A673 (cell line): ENCODE data around the gene SHISAL2A.

Experiments
- EZH2 ChIP-seq: fragments of 200-600 bp; sonication (generic); IDR thresholded peaks from 2 replicates; pipeline ENCODE4 v1.6.1; 2017; ENCODE audit warnings: borderline replicate concordance, low read depth, mild to moderate bottlenecking, mixed read lengths, antibody characterized with exemption, low read length; ENCODE audit not compliant: poor library complexity, severe bottlenecking
- TF ChIP-seq, protein P1 (sequence below): fragments of 300-800, 200-600 bp; sonication (generic); conservative IDR thresholded peaks from 2 replicates; pipeline ENCODE4 v1.5.1; 2017; ENCODE audit warnings: low read depth, mild to moderate bottlenecking, antibody characterized with exemption, low read length, moderate library complexity, mixed read lengths

GRCh38 chr1:52669696-52670095 lies 36.7 kb downstream of the SHISAL2A start:
- no peak for TF ChIP-seq EZH2
- TF ChIP-seq, protein P1, sequence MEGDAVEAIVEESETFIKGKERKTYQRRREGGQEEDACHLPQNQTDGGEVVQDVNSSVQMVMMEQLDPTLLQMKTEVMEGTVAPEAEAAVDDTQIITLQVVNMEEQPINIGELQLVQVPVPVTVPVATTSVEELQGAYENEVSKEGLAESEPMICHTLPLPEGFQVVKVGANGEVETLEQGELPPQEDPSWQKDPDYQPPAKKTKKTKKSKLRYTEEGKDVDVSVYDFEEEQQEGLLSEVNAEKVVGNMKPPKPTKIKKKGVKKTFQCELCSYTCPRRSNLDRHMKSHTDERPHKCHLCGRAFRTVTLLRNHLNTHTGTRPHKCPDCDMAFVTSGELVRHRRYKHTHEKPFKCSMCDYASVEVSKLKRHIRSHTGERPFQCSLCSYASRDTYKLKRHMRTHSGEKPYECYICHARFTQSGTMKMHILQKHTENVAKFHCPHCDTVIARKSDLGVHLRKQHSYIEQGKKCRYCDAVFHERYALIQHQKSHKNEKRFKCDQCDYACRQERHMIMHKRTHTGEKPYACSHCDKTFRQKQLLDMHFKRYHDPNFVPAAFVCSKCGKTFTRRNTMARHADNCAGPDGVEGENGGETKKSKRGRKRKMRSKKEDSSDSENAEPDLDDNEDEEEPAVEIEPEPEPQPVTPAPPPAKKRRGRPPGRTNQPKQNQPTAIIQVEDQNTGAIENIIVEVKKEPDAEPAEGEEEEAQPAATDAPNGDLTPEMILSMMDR: no peak
